GM12892 (cell line): ENCODE results near the gene TM9SF3.

Source experiments
- POLR2A ChIP-seq: IDR thresholded peaks from 2 replicates; pipeline ENCODE4 v1.6.1; 2011; ENCODE audit warnings: low read depth, low read length, control low read depth
- TAF1 ChIP-seq: IDR thresholded peaks from 2 replicates; pipeline ENCODE4 v1.6.1; 2011; ENCODE audit warnings: low read depth, mild to moderate bottlenecking, control low read depth, low read length, borderline replicate concordance

GRCh38 chr10:96560489-96560888, 26.3 kb downstream of the TM9SF3 start:
- TF ChIP-seq POLR2A, result no peak
- no peak for TF ChIP-seq TAF1
